ENCODE measurements around the gene MEIS2.

DNA sequence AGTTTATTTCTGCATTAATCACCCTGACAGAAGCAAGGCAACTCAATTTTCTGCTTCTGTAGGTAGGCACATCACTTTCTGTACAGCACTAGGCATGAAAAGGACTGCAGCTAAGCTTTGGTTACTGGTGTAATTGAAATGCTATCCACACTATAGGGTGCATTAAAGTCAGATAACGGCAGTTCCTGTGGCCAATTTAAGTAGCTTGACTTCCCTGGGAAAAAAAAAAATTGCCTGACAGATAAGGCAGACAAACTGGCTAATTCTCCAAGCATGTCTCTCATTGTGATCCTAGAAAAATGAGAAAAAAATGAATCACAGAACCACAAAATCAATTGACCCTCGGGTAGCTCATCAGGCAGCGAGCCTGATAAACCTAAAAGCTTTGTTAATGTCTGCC is 151.4 kb downstream of the MEIS2 start:
- TF ChIP-seq, protein P1, sequence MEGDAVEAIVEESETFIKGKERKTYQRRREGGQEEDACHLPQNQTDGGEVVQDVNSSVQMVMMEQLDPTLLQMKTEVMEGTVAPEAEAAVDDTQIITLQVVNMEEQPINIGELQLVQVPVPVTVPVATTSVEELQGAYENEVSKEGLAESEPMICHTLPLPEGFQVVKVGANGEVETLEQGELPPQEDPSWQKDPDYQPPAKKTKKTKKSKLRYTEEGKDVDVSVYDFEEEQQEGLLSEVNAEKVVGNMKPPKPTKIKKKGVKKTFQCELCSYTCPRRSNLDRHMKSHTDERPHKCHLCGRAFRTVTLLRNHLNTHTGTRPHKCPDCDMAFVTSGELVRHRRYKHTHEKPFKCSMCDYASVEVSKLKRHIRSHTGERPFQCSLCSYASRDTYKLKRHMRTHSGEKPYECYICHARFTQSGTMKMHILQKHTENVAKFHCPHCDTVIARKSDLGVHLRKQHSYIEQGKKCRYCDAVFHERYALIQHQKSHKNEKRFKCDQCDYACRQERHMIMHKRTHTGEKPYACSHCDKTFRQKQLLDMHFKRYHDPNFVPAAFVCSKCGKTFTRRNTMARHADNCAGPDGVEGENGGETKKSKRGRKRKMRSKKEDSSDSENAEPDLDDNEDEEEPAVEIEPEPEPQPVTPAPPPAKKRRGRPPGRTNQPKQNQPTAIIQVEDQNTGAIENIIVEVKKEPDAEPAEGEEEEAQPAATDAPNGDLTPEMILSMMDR (IDR thresholded peaks at IDR 0.05; ENCODE audit: borderline replicate concordance, extremely low read depth, low read length, poor library complexity, severe bottlenecking): no peak
- no peak for TF ChIP-seq EZH2 (IDR thresholded peaks at IDR 0.05; ENCODE audit: borderline replicate concordance, low read depth, low read length, severe bottlenecking)

Measured in DND-41 (cell line).